Measurements from ENCODE around the gene ASCC2. TPM values are rescaled to one million over a fixed set of nuclear protein-coding genes. Genes with fewer than 3 reads are reported as not detected.

Gene ASCC2
- total RNA-seq, 2 donors from 2014 or later, result 52.8 to 77.0 TPM

GRCh38 chr22:29742326-29742725 is 95.7 kb downstream of the ASCC2 start:
- Histone ChIP-seq H3K36me3 (no peaks in the 10 kb centered on the region), H3K9ac (ENCODE audit: low read depth in 2 of 2, low read length in 2 of 2) (no peak overlapping the region), H3K4me3 (no peak overlapping the region), H3K4me1 (no peaks in the 10 kb centered on the region), H3K9me3 (no peaks in the 10 kb centered on the region), H3K27ac (no peak overlapping the region), H3K27me3 (no peaks in the 10 kb centered on the region)
- no peak for DNase-seq
- TF ChIP-seq, protein P1, sequence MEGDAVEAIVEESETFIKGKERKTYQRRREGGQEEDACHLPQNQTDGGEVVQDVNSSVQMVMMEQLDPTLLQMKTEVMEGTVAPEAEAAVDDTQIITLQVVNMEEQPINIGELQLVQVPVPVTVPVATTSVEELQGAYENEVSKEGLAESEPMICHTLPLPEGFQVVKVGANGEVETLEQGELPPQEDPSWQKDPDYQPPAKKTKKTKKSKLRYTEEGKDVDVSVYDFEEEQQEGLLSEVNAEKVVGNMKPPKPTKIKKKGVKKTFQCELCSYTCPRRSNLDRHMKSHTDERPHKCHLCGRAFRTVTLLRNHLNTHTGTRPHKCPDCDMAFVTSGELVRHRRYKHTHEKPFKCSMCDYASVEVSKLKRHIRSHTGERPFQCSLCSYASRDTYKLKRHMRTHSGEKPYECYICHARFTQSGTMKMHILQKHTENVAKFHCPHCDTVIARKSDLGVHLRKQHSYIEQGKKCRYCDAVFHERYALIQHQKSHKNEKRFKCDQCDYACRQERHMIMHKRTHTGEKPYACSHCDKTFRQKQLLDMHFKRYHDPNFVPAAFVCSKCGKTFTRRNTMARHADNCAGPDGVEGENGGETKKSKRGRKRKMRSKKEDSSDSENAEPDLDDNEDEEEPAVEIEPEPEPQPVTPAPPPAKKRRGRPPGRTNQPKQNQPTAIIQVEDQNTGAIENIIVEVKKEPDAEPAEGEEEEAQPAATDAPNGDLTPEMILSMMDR (IDR thresholded peaks at IDR 0.05), result no peak
- intact Hi-C loops (cut with DNase I), result no loop called here

DNA sequence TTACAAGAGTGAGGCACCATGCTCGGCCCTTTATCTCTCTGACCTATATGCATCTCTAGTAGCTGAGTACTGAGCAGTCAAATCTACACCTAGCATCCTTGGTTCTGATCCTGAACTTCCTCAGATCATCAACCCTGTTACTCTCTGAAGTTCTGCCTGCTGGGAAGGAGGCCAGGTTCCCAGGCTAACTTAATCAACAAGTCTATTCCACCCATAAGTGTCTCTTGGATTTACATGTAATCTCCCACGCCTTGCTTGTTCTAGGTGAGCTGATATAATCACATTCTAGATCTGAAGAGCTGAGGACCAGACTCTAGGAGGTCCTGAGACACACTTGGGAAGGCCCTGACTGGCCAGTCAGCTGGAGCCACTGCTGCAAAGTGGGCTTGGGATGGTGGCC is 96.1 kb downstream of the ASCC2 start:
- Histone ChIP-seq H3K4me3 (no peak overlapping the region), H3K36me3 (no peaks in the 10 kb centered on the region), H3K27me3 (no peaks in the 10 kb centered on the region), H3K9me3 (no peaks in the 10 kb centered on the region), H3K27ac (no peak overlapping the region), H3K4me1 (no peaks in the 10 kb centered on the region), H3K9ac (ENCODE audit: low read depth in 2 of 2, low read length in 2 of 2) (no peak overlapping the region)
- DNase-seq, result no peak
- intact Hi-C loops (cut with DNase I), result no loop called here
- TF ChIP-seq, protein P1 (IDR thresholded peaks at IDR 0.05), result no peak

DNA sequence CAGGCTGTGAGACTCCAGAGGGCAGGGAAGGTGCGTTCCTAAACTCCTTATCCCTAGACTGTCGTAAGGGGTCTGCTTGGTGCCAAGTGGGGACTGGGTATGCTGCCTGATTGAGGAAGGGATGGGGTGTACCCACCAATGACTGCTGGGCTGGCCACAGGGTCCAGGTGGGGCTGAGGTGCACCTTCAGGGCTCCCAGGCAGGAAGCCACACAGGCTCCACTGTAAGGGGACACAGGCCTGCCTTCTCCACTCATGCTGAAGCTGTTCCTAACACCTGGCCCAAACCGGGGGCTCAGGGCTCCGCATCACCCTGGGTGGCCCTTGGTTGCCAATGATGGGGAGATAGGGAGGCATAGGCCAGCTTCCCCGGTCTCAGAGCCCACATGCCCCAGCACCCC is 97.9 kb downstream of the ASCC2 start:
- Histone ChIP-seq H3K4me3 (no peak overlapping the region), H3K36me3 (no peaks in the 10 kb centered on the region), H3K27me3 (no peaks in the 10 kb centered on the region), H3K27ac (no peak overlapping the region), H3K4me1 (no peaks in the 10 kb centered on the region), H3K9me3 (no peaks in the 10 kb centered on the region), H3K9ac (ENCODE audit: low read depth in 2 of 2, low read length in 2 of 2) (no peak overlapping the region)
- no peak for DNase-seq
- intact Hi-C loops (cut with DNase I), result no loop called here
- TF ChIP-seq, protein P1 (IDR thresholded peaks at IDR 0.05), result no peak

GRCh38 chr22:29739346-29739875 is 98.7 kb downstream of the ASCC2 start:
- Histone ChIP-seq H3K27ac (no peak overlapping the region), H3K9me3 (no peaks in the 10 kb centered on the region), H3K36me3 (no peaks in the 10 kb centered on the region), H3K27me3 (no peaks in the 10 kb centered on the region), H3K4me1 (no peaks in the 10 kb centered on the region), H3K4me3 (no peak overlapping the region), H3K9ac (ENCODE audit: low read depth in 2 of 2, low read length in 2 of 2) (no peak overlapping the region)
- intact Hi-C loops (cut with DNase I), result no loop called here
- DNase-seq, result no peak
- TF ChIP-seq, protein P1 (IDR thresholded peaks at IDR 0.05), result no peak

Other genes starting within 250 kb of the ASCC2 start
- 10 to 100 TPM; 33.5 to 51.0 TPM for gene NF2, start 234.6 kb downstream of the ASCC2 start, total RNA-seq
- gene CABP7, start 118.3 kb downstream of the ASCC2 start, total RNA-seq, result under 1 TPM in 1 of 2 donors, not detected in 1; 0.50 TPM
- gene ZMAT5, start 71.3 kb downstream of the ASCC2 start, total RNA-seq, result 10 to 100 TPM; 11.9 to 14.3 TPM
- 100 to 1,000 TPM; 171 to 217 TPM for gene UQCR10, start 70.9 kb downstream of the ASCC2 start, total RNA-seq
- gene MTMR3, start 44.9 kb upstream of the ASCC2 start, total RNA-seq, result 10 to 100 TPM; 35.9 to 49.4 TPM
- gene HORMAD2, start 242.2 kb upstream of the ASCC2 start, total RNA-seq, result not detected